ENCODE results near the gene MAGOH. TPM values are rescaled to one million over a fixed set of nuclear protein-coding genes. Genes with fewer than 3 reads are reported as not detected.
A peak's percentile ranks its signal among the peaks of the same experiment; 100 is the strongest.

Gene MAGOH
- total and polyA plus RNA-seq, 9 of the 15 experiments (the other 6 are each of a cell fraction or from before 2014, with no cell fraction given), result 102 to 342 (median 135) TPM

- no peak for TF ChIP-seq PBX2 (CRISPR knock-in tag; IDR thresholded peaks at IDR 0.05; ENCODE audit: low read depth)
- 0 out of 2 replicates have a peak, but pooled peaks have one; percentile 29 for TF ChIP-seq PBX2 (tag; conservative IDR thresholded peaks at IDR 0.05; ENCODE audit: low read depth)
- TF ChIP-seq ARID2 (IDR thresholded peaks at IDR 0.05), result no peak
- TF ChIP-seq NEUROD1 (IDR thresholded peaks at IDR 0.05; ENCODE audit: borderline replicate concordance, low read depth, low read length, partially characterized antibody), result no peak
- TF ChIP-seq CEBPB (tag; IDR thresholded peaks at IDR 0.05), result peak; percentile 70; the same call in 1 of the 2 replicates
- no peak for TF ChIP-seq KDM4B (IDR thresholded peaks at IDR 0.05; ENCODE audit: borderline replicate concordance in 2 of 2, low read depth in 1 of 2)
- TF ChIP-seq CTBP1 (IDR thresholded peaks at IDR 0.05; ENCODE audit: borderline replicate concordance), result peak; percentile 58; the same call in 1 of the 2 replicates
- 0 out of 2 replicates have a peak, but pooled peaks have one; percentile 48 for TF ChIP-seq ZNF232 (CRISPR knock-in tag; IDR thresholded peaks at IDR 0.05)
- no peak for TF ChIP-seq ATF4 (CRISPR knock-in tag; IDR thresholded peaks at IDR 0.05)
- no peak for TF ChIP-seq HIVEP1 (CRISPR knock-in tag; IDR thresholded peaks at IDR 0.05)
- no peak for TF ChIP-seq MCM5 (IDR thresholded peaks at IDR 0.05; ENCODE audit: low read depth)
- no peak for TF ChIP-seq RFX5 (IDR thresholded peaks at IDR 0.05; ENCODE audit: low read depth, low read length)
- no peak for TF ChIP-seq NFE2 (IDR thresholded peaks at IDR 0.05; ENCODE audit: low read depth)
- no peak for TF ChIP-seq ZBED1 (IDR thresholded peaks at IDR 0.05)
- no peak for TF ChIP-seq GABPB1 (CRISPR knock-in tag; IDR thresholded peaks at IDR 0.05)
- no peak for TF ChIP-seq ZNF655 (CRISPR knock-in tag; IDR thresholded peaks at IDR 0.05)
- TF ChIP-seq, protein P1, sequence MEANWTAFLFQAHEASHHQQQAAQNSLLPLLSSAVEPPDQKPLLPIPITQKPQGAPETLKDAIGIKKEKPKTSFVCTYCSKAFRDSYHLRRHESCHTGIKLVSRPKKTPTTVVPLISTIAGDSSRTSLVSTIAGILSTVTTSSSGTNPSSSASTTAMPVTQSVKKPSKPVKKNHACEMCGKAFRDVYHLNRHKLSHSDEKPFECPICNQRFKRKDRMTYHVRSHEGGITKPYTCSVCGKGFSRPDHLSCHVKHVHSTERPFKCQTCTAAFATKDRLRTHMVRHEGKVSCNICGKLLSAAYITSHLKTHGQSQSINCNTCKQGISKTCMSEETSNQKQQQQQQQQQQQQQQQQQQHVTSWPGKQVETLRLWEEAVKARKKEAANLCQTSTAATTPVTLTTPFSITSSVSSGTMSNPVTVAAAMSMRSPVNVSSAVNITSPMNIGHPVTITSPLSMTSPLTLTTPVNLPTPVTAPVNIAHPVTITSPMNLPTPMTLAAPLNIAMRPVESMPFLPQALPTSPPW (CRISPR knock-in tag; IDR thresholded peaks at IDR 0.05), result no peak
- TF ChIP-seq SRSF1 (IDR thresholded peaks at IDR 0.05; ENCODE audit: low read depth, low read length), result no peak
- TF ChIP-seq TEAD2 (tag; IDR thresholded peaks at IDR 0.05), result peak; percentile 100
- TF ChIP-seq ZNF518B (CRISPR knock-in tag; IDR thresholded peaks at IDR 0.05), result no peak
These were observed 56.2 kb downstream of the MAGOH start (continued) for GRCh38 chr1:53182111-53182593.

Measured in K562 (cell line).